OCI-LY3 (cell line): ENCODE data around the gene CST8.

Source experiments
- H2AFZ ChIP-seq: fragments of 200-600, 300-600 bp; shearing (Covaris generic); 2 replicates; pipeline ENCODE4 v1.6.0; 2014; ENCODE audit warnings: antibody characterized with exemption, low read depth, low read length
- H3K27ac ChIP-seq: fragments of 200-600, 300-600 bp; sonication (generic); 2 replicates; pipeline ENCODE4 v1.5.1; 2014; ENCODE audit warnings: mild to moderate bottlenecking, low read length, moderate library complexity, mixed read lengths
- H3K27me3 ChIP-seq: fragments of 200-600, 300-600 bp; sonication (generic); 2 replicates; pipeline ENCODE4 v1.6.1; 2014; ENCODE audit warnings: low read depth, low read length, mixed read lengths
- H3K36me3 ChIP-seq: fragments of 200-600, 300-600 bp; sonication (generic); replicated peaks from 2 replicates; pipeline ENCODE3; 2014; ENCODE audit warnings: low read depth, low read length, mixed read lengths
- H3K4me1 ChIP-seq: fragments of 300-600, 200-600 bp; sonication (generic); 2 replicates; pipeline ENCODE4 v1.6.1; 2014; ENCODE audit warnings: low read length, mixed read lengths
- H3K4me2 ChIP-seq: fragments of 200-600, 300-600 bp; sonication (generic); 2 replicates; pipeline ENCODE4 v1.6.1; 2014; ENCODE audit warnings: low read length, mixed read lengths
- H3K4me3 ChIP-seq: fragments of 300-600, 200-600 bp; sonication (generic); 2 replicates; pipeline ENCODE4 v1.5.1; 2014; ENCODE audit warnings: antibody characterized with exemption, mild to moderate bottlenecking, low read length, moderate library complexity
- H3K79me2 ChIP-seq: fragments of 300-600, 200-600 bp; shearing (Covaris generic); 2 replicates; pipeline ENCODE4 v1.6.1; 2014; ENCODE audit warnings: mild to moderate bottlenecking, low read length, mixed read lengths
- H3K9ac ChIP-seq: fragments of 300-600, 200-600 bp; shearing (Covaris generic); 2 replicates; pipeline ENCODE4 v1.6.0; 2014; ENCODE audit warnings: mild to moderate bottlenecking, low read length, moderate library complexity
- H3K9me3 ChIP-seq: fragments of 200-600, 300-600 bp; shearing (Covaris generic); 2 replicates; pipeline ENCODE4 v1.6.1; 2014; ENCODE audit warnings: low read length, mixed read lengths; ENCODE audit not compliant: insufficient read depth
- H4K20me1 ChIP-seq: fragments of 200-600, 300-600 bp; sonication (generic); 2 replicates; pipeline ENCODE4 v1.6.1; 2016; ENCODE audit warnings: low read length, mixed read lengths; ENCODE audit not compliant: insufficient read depth
- CTCF ChIP-seq: fragments of 200-600, 300-600 bp; sonication (generic); IDR thresholded peaks from 2 replicates; pipeline ENCODE4 v1.5.1; 2014; ENCODE audit warnings: antibody characterized with exemption, low read length, low read depth
- EZH2phosphoT487 ChIP-seq: fragments of 200-600 bp; shearing (Covaris generic); IDR thresholded peaks from 2 replicates; pipeline ENCODE4 v1.6.1; 2018; ENCODE audit warnings: antibody characterized with exemption, mixed run types, low read depth

The CST8 gene

GRCh38 chr20:23445596-23446217, 45.2 kb upstream of the CST8 start:
- Histone ChIP-seq H3K36me3 (no peaks in the 10 kb centered on the region), H3K27me3 (peaks cover 6% of the 10 kb centered on the region; the same call in 1 of the 2 replicates), H3K4me1 (peaks cover 10% of the 10 kb centered on the region), H3K9me3 (no peaks in the 10 kb centered on the region), H3K4me3 (no peak overlapping the region), H3K27ac (no peak overlapping the region), H2AFZ (no peak overlapping the region), H3K79me2 (no peaks in the 10 kb centered on the region), H3K9ac (no peak overlapping the region), H4K20me1 (no peaks in the 10 kb centered on the region), H3K4me2 (no peak overlapping the region)
- TF ChIP-seq EZH2phosphoT487 (no peak), CTCF (no peak)

DNA sequence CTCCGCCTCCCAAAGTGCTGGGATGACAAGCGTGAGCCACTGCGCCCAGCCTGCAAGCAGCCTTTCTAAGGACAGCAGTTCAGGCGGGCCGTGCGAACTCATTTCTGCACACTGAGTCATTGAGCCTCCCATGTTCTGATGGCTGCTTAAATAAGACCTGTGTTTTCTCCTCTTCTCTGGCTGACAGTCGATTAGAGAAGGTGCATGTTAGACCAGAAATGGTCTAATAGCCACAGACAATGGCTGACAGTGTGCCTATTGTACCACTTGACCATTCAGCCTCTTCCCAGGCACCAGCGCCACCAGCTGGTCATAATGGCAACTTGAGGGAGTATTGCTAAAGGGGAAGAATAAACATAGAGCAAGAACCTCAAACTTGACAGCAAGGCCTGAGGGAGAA, 44.4 kb upstream of the CST8 start:
- TF ChIP-seq EZH2phosphoT487 (no peak), CTCF (peak; percentile 72)
- no peaks in the 10 kb centered on the region for H3K9me3 ChIP-seq
- H3K36me3 ChIP-seq: no peaks in the 10 kb centered on the region
- H3K4me2 ChIP-seq: no peak overlapping the region
- no peaks in the 10 kb centered on the region for H3K79me2 ChIP-seq
- peaks cover 3% of the 10 kb centered on the region; the same call in 1 of the 2 replicates for H3K27me3 ChIP-seq
- H3K4me1 ChIP-seq: peaks cover 10% of the 10 kb centered on the region
- no peak overlapping the region for H3K27ac ChIP-seq
- no peaks in the 10 kb centered on the region for H4K20me1 ChIP-seq
- no peak overlapping the region for H3K4me3 ChIP-seq
- no peak overlapping the region for H2AFZ ChIP-seq
- no peak overlapping the region for H3K9ac ChIP-seq

GRCh38 chr20:23448167-23448566, 42.8 kb upstream of the CST8 start:
- no peak overlapping the region for H3K27ac ChIP-seq
- H3K36me3 ChIP-seq: no peaks in the 10 kb centered on the region
- no peaks in the 10 kb centered on the region for H3K9me3 ChIP-seq
- H3K4me1 ChIP-seq: peaks cover 10% of the 10 kb centered on the region
- TF ChIP-seq CTCF (no peak), EZH2phosphoT487 (no peak)
- no peak overlapping the region for H2AFZ ChIP-seq
- H3K79me2 ChIP-seq: no peaks in the 10 kb centered on the region
- no peaks in the 10 kb centered on the region for H3K27me3 ChIP-seq
- no peak overlapping the region for H3K9ac ChIP-seq
- no peak overlapping the region for H3K4me2 ChIP-seq
- no peak overlapping the region for H3K4me3 ChIP-seq
- no peaks in the 10 kb centered on the region for H4K20me1 ChIP-seq

DNA sequence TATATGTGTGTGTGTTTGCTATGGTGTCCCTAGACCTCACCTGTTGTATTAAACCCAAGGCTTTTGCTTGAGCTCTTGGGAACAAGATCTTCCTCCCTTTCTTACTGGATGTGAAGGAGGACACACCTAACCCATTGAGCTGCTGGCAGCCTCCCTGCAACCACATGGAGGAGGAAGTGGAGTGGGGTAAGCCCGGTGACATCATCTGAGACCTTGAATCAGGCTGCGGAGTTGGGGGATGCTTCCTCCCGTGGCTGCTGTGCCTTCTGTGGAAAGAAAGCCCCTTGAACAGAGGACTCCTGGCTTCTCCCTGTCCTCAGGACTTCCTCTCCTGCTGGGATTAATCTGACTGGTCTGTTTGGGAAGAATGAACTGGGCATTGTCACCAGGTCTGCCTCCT, 41.5 kb upstream of the CST8 start:
- Histone ChIP-seq H3K4me2 (peak overlapping the region; percentile 8; the same call in 1 of the 2 replicates), H3K27ac (no peak overlapping the region), H3K4me1 (peaks cover 10% of the 10 kb centered on the region), H3K36me3 (no peaks in the 10 kb centered on the region), H3K27me3 (no peaks in the 10 kb centered on the region), H2AFZ (no peak overlapping the region), H4K20me1 (no peaks in the 10 kb centered on the region), H3K4me3 (no peak overlapping the region), H3K9me3 (no peaks in the 10 kb centered on the region), H3K9ac (no peak overlapping the region), H3K79me2 (no peaks in the 10 kb centered on the region)
- no peak for TF ChIP-seq CTCF
- no peak for TF ChIP-seq EZH2phosphoT487
